Medulla oblongata (tissue), 1 donor: ENCODE results near the gene JADE1.

Experiments used
- DNase-seq: peaks from one replicate; pipeline ENCODE4 v3.0.0-alpha.2; 2015; ENCODE audit errors: extremely low spot score

Gene JADE1

DNA sequence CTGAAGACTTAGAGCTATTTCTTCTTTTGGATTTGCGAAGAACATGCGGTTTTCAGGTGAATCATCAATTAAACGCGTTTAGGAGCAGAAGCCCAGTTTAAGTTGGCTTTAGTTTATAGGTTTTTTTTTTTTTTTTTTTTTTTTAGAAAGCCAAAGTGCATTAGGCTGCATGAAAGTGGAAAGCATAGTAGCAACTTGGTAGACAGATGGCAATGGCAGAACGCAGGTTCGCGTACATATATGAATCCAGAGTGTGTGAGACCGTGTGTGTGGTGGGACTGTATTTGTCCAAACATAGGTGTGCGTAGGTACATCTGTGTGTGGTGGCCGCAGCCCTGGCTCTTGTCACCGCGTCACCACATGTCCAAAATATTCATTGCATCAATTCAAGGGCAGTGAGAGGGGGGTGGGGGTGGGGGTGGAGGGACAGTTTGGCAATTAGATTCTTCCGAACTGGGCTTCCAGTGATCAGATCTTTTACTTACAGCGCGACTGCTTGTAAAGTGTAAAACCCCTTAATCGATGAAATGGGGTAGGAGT, 901 bp downstream of the JADE1 start:
- peak; percentile 54 for DNase-seq

DNA sequence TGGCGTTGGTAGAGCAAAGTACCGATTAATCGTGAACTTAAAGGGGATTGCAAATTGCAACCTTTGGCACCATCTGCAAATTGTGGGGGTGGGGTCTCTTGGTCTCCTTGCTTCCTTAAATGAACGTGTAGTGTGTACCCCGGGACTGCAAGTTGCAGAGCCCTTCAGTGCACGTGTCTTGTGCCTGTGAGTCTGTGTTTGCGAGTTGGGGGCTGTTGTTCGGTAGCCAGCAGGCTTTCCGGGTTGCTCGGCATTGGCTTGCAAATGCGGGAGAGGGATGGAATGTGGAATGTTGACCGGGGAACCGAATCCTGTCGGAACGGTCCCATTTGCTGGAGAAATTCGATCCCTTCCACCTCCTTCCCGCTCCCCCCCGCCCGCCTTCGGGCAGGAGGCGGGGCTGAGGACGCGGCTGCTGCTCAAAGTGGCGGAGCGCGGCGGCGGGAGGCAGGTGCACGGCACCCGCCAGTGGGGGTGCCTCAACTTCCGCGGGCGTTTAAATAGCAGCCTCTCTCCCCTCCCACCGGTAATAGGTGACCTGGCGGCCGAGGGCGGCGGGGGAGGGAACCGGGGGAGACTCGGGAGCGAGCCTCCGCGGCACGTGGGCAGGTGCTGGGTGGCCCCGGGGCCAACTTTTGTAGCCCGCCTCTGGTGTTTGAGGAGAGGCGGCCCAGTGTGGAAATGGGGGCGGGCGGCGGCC, 1.5 kb downstream of the JADE1 start:
- peak; percentile 55 for DNase-seq

DNA sequence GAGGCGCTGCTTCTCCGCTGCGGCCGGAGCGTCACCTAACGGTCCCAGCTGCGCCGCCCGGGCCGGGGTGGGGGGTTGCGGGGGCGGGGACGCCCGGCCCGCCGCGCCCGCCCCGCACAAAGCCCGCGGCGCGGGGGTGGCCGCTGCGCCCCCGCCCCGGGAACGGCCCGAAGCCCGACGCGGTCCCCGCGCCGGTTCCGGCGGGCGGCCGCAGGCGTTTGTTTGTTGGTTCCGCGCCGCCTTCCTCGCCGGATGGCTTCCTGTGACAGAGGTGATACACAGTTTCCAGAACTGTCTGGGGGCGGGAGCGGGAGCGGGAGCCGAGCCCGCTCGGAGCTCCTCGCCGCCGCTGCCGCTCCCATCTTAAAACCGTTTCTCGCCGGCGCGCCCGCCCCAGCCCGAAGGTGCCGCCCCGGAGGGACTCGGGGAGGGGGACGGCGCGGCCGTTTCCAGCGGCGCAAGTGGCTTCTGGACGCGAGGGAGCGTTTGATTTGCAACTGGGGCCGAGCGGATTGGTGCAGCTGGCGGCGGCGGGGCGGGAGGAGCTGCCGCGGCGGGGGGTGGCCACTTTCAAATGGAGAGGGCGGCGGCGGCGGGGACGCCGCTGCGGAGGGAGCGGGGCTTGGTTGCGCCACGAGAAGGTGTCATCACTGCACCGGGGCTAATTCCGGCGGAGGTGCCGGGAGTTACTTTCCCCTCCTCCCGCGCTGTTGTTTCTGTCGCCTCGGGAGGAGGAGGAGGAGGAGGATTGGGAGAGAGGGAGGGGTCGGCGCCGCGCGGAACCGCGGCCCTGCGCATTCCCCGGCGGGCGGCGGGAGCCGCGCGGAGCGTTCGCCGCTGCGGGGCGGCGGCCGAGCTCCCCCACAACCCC, 2.3 kb downstream of the JADE1 start:
- DNase-seq, result peak; percentile 79

DNA sequence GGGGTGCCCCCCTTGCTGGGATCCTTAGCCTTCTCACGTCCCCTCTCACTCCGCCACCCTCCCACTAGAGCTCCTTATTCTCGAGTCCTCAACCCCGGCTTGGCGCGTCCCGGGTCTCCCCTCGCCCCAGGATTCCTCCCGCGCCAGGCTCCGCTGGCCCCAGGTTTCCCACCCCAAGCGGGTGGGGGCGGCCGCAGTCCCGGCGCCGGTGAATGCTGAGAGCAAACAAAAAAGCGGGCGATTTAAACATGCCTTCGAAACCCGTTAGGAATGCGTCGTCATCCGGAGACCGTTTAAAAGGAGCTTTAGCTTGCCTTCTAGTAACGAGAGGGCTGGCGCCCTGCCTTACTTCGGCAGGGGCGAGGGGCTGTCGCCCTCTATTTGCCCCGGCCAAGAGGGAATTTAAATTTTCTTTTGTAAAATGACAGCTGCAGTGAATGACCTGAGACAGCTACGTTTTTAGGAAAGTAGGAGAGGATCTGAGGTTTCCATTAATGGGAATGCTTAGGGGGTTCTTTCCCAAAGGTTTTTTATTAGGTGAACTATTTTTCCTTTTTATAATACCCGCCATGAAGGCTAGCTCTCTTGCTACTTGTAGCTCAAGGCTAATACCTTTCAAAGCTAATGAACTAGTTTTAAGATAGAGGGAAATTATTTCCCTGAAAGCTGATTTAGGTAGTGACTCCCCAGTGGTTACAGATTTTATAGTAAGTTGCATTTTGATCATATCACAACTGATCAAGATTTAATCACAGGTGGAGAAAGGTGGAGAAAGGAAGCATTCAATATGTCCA, 3.1 kb downstream of the JADE1 start:
- DNase-seq, result peak; percentile 41

DNA sequence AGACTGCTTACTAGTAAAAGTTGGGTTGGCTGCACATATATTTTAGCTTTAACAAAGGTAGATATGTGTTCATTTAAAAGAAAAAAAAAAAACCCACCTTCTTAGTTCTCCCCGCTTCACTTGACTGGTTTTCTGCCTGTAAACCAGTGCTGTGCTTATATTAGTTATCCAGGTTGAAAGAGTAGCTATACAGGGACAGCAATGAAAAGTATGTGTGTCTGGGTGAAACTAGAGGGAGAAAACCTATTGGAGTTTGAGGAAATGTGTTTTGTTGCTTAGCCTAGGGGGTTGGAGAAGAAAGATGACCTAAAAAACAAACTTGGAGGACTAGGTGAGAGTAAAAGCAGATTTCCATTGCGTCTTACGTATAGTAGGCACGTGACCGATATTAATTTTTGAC, 4.5 kb downstream of the JADE1 start:
- no peak for DNase-seq

DNA sequence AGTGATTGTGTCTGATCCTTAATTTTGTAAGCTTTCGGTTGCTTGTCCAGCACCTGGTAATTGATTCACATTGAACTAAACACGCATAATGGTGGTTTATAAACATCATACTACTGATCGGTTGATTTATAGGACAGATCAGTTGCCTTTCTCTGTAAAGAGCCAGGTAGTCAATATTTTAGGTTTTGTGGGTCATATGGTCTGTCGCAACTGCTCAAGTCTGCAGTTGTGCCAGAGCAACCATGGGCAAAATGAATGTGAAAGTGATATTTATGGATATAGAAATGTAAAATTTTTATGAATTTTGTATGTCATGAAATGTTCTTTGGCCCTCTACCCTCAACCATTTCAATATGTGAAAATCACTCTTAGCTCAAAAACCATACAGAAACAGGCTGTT, 8.9 kb downstream of the JADE1 start:
- DNase-seq, result no peak

DNA sequence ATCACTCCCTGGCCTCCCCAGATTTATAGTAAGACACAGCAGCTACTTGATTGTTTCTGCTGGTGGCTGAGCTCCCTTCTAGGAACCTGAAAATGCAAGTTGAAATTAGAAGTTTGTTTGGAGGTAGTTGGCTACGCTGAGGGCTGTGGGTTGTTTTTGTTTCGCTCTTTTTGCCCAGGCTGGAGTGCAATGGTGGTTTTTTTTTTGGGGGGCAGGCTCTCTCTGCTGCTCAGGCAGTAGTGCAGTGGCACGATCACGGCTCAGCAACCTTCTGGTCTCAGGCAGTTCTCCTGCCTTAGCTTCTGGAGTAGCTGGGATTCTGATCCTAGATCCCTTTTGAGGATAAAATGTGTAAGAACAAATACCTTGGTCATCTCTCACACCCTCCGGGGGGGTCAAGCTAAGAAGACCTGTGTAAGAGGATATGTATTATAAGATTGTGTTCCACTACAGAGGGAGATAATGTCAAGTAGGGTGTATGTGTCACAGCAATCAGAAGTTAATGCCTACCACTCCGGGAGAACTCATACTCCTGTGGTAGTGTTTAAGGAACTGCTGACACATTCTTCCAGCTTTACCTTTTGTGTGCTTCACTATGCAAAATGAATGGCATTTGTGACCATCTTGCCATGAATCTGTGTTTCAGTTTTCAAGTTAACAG, 9.7 kb downstream of the JADE1 start:
- DNase-seq, result no peak

DNA sequence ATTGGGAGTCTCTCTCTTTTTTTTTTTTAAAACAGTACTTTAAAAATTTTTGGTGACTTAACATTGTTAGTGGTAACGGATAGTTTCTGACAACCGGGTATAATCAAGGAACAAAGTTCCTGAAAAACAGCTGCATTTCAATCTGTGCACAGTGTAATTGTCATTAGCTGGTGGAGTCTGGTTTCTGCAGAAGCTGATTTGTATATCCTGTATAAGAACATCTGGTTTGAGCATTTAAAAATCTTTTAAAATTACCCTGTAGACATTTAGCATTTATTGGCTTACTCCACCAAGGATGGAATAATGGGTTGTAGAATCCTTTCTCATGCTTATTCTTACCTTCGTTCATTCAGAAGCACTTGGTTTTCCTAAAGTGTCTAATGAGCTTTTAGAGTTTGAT, 11.2 kb downstream of the JADE1 start:
- DNase-seq, result no peak

DNA sequence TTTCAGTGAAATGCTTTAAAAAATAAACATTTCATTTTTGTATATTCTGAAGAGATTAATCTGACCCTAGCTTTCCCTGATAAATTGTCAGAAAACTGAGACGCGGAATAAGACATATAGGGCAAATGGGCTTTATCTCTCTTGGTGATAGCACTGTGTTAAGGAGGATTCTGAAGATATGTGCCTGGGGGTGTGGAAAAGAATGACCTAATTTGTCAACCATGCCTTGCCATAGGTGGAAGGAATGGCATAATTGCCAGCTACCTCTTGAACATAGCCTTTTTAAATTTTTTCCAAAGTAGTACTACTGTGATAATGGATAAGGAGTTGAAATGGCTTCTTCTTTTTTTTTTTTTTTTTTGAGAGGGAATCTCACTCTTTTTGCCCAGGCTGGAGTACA, 11.7 kb downstream of the JADE1 start:
- DNase-seq, result no peak

DNA sequence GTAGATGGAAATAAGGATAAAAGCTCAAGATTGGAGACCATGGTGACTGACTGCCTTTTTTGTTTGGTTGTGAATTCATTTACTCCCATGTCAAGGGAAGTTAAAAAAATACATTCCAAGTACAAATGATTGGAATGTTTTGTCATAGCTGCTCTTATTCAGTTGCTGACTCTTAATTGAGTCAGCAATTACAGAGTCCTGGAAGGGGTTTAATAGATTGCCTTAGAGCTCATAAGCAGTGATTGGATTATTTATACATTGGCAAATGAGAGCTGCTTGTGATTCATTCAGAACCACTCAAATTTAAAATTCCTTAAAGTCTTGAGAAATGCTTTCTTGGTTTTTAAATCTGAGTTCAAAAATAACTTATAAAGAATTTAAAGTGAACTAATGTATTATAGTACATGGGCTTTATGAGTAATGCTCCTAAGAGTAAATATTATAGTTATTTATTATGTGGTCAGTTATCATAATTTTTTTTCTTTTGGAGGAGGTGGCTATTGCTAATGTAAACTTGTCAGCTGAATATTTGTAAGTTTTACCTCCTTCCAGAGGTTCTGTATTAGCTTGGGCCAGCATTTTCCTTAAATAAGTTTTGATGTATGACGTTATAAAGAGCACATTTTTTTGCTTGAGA, 13.6 kb downstream of the JADE1 start:
- no peak for DNase-seq

DNA sequence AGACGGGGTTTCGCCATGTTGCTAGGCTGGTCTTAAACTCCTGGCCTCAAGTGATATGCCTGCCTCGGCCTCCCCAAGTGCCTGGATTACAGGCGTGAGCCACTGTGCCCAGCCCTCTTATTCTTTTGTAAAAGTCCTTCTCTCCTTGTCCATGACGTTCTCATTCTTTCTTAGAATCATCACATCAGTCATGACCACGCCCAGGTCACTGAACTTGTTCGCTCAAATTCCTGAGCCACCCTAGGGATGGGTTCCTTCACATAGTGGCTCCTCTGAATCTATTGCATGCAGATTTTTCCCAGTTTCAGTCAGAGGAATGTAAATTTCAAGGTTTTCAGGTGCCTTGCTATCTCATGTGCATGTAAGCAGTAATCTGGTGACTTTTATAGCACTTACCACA, 15.7 kb downstream of the JADE1 start:
- DNase-seq, result no peak

DNA sequence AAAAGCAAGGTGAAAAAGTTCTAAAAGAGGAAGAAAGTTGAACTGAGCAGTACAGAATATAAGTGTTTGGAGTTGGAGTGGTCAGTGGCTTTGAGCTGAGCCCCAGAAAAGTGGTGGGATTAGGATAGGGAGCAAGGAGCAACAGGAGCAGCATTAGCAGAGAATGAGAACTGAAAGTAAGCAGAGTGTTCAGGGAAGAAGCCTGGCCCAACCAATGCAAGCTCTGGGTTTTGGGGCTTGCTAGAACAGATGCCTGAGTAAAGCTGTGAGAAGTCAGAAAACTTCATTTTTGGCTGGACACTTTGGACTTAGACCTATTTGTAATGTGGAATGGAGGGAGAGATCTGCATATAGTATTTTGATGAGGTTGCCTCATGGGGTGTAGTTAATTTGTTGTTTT, 17.8 kb downstream of the JADE1 start:
- DNase-seq, result no peak

DNA sequence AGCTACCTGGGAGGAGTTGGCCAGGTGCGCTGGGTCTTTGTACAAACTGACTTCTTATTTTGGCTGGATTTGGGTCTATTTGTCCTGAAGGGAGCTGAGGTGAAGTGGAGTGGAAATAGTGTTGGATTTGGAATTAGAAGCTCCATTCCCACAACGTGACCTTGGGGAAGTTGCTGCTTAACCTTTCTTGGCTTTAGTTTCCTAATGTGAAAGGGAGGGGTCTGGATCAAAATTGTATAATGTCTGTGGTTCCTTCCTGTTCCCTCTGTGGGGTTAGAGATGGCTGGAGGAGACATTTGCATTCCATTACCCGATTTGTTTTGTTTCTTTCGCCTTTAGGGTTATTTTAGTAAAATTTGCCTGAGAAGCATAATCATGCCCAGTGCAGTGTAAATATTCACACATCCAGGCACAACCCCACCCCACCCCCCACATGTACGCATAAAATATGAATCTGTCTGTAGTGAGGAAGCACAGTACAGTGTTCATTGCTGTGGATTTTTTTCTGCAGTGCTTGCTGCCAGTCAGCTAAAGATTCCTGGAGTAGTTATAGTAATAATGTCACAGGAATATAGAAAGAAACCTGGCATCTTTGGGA, 21.5 kb downstream of the JADE1 start:
- DNase-seq, result no peak

DNA sequence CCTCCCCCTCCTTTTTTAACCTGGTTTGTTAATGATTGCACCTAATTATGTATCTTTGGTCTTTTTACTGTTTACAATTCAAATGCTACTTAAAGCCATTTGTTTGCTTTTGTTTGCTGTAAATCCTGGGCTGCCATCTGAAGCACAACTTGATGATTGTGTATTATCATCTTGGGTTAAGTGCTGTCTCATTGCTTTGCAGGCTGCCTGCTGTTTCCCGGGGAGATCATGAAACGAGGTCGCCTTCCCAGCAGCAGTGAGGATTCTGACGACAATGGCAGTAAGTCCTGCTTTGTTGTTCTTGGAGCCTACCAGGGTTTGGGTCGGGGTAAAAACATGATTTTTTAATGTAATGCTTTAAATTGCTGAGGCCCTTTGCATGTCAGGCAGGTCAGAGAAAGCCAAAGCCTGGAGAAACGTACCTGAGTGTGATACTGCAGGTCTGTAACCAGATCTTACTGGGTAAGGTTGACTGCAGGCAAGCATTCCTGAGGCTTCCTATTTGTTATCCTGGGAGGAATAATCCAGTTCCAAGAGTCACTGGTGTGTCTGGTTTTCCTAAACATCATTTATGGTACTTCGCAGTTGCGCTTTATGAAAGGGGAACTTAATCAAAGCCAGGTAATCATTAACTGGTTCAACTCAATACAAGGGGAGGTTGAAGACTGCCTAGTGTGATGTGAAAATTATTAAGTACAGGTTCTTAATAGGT, 22.2 kb downstream of the JADE1 start:
- DNase-seq, result peak; percentile 45

DNA sequence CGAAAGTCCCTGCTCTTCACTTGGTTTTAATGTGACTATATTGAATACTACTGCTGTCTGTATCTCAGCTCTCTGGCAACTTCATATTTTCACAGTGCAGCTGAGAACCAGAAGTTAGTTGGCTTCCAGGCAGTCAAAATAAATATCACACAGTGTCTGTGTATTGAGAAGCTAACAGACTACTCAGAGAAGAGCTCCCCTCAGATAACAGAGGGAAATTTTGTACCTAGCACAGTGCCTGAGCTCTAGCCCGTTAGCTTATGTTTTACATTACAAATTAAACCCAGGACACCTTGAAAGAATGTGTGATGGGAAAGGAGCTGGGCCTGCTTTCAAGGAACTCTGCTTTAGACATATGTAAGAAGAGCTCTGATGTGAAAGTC, 22.7 kb downstream of the JADE1 start:
- DNase-seq, result no peak

DNA sequence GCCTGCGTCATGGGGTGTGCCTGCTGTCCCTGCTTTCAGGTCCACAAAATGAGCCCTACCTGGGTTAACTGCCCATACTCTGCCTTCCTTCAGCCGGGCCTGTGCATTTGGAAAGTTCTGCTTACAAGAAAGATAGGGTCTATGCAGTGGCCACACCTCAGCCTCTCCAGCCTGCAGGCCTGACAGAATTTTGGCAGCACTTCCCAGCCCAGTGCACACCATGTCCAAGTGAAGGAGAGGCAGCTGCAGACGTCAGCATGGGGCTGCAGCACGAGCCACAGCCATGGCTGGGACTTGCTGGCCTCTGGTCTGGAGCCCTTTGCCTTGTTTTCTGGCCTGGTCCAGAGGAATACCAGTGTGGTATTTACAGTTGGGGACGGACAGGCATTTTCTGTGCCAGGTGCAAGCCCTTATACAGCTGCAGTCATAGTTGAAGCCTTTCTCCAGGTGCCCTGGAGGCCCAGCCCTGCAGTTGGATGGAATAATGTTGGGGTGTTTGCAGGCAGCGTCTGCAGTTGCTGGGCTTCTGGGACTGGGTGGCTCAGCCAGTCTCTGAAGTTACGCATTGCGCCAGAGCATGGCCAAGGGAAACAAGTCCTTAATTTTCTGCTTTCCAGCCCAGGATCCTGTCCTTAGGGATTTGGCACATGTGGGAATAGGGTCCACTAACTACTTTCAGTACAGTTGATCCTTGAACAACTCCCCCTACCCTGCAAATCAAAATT, 26.2 kb downstream of the JADE1 start:
- DNase-seq, result peak; percentile 50

DNA sequence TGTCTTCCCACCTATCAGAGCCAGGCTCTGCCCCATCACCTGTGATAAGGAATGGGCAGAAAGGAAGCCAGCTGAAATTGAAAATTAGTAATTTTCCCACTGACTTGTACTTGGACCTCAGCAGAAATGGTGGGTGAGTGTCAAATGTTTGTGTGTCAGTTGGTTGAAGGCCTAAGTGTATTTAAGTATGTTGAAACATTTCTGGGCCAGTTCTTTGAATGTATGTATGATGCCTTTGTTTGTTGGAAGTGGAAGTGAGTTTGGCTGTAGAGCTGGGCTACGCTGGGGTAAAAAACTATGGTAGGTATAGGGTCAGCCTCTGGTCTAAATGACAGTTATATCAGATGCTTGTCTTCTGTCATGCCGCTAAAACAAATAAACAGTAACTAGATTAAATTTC, 27.7 kb downstream of the JADE1 start:
- no peak for DNase-seq

DNA sequence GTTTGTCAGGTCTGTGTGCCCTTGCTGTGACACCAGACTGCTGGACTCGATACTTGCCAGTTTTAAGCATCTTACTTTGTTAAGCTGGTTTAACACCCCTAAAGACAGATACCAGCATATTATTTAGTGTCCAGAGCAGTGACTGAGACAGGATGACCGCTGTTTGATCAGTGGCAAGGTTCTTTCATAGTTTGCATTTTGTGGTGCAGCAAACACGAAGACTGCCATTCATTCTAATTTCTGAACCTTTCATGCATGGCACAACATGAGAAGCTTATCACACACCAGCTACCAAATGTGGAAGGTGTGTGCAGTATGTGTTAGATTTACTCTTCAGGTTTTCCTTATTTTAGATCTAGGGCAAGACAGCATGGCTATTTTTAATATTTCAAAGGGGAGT, 28.2 kb downstream of the JADE1 start:
- DNase-seq, result no peak

DNA sequence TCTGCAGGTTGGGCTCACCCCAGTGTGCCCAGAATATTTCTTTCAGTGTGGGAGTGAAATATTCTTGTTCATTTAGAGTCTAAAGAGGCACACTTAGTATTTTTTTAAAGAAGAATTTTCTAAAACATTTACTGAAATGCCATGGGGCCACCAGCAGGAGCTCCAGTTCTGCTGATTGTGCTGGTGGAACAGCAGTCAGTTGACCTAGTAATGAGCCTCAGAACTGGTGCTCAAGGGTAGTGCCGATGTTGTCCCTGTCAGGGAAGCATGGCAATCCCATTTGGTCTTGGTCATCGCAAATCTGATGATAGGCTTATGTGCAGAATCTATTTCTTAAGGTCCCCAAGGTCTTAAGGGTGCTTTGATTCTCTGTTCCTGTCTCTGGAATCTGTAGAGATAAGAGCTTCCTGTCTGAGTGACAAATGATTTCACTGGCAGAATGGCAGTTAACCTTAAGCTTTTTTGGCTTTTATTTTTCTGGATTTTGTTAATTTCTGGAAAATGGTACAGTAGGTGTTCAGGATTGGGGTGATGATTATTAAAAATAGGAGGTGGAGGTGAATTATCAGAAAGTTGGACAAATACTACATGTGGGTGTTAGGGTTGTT, 31.3 kb downstream of the JADE1 start:
- no peak for DNase-seq
